Upper lobe of left lung (tissue), 4 donors: ENCODE measurements around the gene CD163L1.

Experiments
- CTCF ChIP-seq, 6 experiments: fragments of 450-650 bp in 4 of 6; fragments of 200-600 bp in 2 of 6; sonication (generic) in 2 of 6; IDR thresholded peaks; one replicate each; pipeline ENCODE4 v1.5.1; 2016 to 2019; ENCODE audit warnings: antibody characterized with exemption in 6 of 6
- POLR2A ChIP-seq, 4 donors: fragments of 450-650 bp; IDR thresholded peaks; one replicate each; pipeline ENCODE4 v1.5.1; 2016 to 2017; ENCODE audit warnings: antibody characterized with exemption in 4 of 4, mild to moderate bottlenecking in 2 of 4

GRCh38 chr12:7485095-7485494 is 41.1 kb upstream of the CD163L1 start:
- TF ChIP-seq CTCF (IDR thresholded peaks at IDR 0.05): no peak
- TF ChIP-seq POLR2A (IDR thresholded peaks at IDR 0.05): no peak
